HG03280 (cell line): ENCODE data around the gene CNGA4.
"Not testable (repeated sequence)": the region's sequence is repeated elsewhere in the genome, so short reads cannot be mapped to it uniquely, and the experiment has no call there.

Source experiments
- ATAC-seq: cut with Tn5 transposase; IDR thresholded peaks from one replicate; pipeline ENCODE4 v1.9.1; 2021; ENCODE audit warnings: mild to moderate bottlenecking, moderate library complexity; ENCODE audit not compliant: unreplicated experiment

CNGA4 gene

GRCh38 chr11:6260207-6260726, 21.4 kb downstream of the CNGA4 start:
- ATAC-seq = no peak

- ATAC-seq = no peak
Observed at GRCh38 chr11:6263662-6264061, 24.8 kb downstream of the CNGA4 start.

- ATAC-seq = no peak
Observed at GRCh38 chr11:6268820-6269219, 29.9 kb downstream of the CNGA4 start.

- no peak for ATAC-seq
Observed at GRCh38 chr11:6269994-6270393, 31.1 kb downstream of the CNGA4 start.

- no peak for ATAC-seq
Observed at GRCh38 chr11:6270584-6271246, 31.8 kb downstream of the CNGA4 start.

- no peak for ATAC-seq
Observed at GRCh38 chr11:6271598-6271997, 32.7 kb downstream of the CNGA4 start.

GRCh38 chr11:6273188-6273587, 34.3 kb downstream of the CNGA4 start:
- no peak for ATAC-seq

- ATAC-seq = not testable (repeated sequence)
Observed at GRCh38 chr11:6280809-6281208, 41.9 kb downstream of the CNGA4 start.

- ATAC-seq = no peak
Observed at GRCh38 chr11:6283453-6284023, 44.6 kb downstream of the CNGA4 start.

GRCh38 chr11:6284250-6284649, 45.4 kb downstream of the CNGA4 start:
- no peak for ATAC-seq

- ATAC-seq = no peak
Observed at GRCh38 chr11:6285019-6285418, 46.1 kb downstream of the CNGA4 start.
